GM21447 (cell line): ENCODE data around the gene FAM227B.

Experiments used
- ATAC-seq: cut with Tn5 transposase; IDR thresholded peaks from one replicate; pipeline ENCODE4 v1.9.1; 2021; ENCODE audit not compliant: unreplicated experiment

Gene FAM227B

GRCh38 chr15:49303003-49303402 lies 317.6 kb downstream of the FAM227B start:
- ATAC-seq: no peak

DNA sequence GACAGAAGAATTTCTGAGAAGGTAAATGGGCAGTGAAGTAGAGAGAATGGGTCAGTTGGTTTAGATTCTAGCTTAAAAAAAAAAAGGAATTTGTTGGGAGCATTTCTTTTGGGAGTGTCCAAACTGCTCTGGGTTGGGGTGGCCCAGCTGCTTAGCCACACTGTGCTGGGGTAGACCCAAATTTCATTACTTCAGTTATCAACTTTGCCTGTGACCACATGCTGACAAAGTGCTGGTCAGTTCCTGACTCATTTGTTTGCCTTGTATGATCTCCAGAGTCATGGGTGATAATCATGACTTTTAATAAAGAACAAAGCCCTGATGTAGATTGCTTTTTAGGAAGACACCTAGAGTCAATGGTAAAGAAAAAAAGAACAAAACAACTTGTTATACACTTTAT lies 319.1 kb downstream of the FAM227B start:
- no peak for ATAC-seq

DNA sequence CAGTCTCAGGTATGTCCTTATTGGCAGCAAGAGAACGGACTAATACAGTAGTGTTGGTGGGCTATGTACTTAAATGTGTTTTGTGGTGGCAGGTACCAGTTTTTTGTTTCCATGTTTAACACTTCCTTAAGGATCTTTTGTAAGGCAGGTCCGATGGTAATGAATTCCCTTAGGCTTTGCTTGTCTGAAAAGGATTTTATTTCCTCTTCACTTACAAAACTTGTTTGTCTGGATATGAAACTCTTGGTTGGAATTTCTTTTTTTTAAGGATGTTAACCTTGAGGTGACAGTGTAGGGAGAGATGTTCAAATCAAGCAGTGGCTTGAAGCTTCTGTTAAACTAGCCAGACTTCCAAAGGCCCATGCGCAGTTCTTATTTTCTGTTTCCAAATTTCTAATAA lies 319.8 kb downstream of the FAM227B start:
- ATAC-seq: no peak

DNA sequence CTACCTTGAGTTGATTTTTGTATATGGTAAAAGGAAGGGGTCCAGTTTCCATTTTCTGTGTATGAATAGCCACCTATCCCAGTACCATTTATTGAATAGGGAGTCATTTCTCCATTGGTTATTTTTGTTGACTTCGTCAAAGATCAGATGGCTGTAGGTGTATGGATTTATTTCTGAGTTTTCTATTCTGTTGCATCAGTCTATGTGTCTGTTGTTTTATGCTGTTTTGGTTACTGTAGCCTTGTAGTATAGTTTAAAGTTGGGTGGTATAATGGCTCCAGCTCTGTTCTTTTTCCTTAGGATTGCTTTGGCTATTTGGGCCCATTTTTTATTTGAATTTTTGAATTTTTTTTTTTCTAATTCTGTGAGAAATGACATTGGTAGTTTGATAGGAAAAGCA lies 323.0 kb downstream of the FAM227B start:
- no peak for ATAC-seq

DNA sequence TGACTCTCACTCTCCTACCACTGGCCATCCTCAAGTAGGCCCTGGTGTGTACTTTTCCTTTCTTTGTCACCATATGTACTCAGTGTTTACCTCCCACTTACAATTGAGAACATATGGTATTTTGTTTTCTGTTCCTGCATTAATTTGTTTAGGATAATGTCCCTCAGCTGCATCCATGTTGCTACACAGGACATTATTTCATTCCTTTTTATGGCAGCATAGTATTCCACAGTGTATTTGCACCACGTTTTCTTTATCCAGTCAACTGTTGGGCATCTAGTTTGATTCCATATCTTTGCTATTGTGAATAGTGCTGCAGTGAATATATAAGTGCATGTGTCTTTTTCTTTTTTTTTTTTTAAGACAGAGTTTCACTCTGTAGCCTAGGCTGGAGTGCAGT lies 324.4 kb downstream of the FAM227B start:
- ATAC-seq: no peak

DNA sequence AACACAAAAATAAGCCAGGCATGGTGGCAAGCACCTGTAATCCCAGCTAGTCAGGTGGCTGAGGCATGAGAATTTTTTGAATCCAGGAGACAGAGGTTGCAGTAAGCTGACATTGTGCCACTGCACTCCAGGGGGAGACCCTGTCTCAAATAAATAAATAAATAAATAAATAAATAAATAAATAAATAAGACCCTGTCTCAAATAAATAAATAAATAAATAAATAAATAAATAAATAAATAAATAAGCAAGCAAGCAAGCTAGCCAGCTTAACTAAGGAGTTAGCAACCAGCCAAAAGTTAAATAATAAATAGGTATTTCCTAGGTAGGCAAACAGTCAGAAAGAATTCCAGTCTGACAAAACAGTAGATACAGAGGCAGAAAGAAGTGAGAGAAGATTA lies 326.7 kb downstream of the FAM227B start:
- no peak for ATAC-seq

DNA sequence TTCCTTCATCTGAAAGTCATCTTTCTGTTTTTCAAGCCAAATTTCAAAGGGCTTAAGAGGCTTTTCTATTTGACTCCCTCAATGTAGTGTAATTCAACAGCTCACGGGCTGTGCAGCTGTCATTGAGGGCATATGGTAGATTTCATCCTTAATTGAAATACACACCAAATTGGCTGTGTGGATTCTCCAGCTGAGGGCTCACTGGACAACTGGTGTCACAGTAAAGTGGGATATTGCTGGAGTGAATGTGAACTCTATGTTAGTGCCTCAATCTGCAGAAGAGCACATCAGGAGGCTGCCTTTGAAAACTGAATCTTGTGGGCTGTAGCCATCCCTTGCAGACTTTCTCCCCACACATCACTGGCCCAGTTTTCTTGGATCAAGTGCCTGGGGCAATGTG lies 330.4 kb downstream of the FAM227B start:
- ATAC-seq: no peak

- ATAC-seq: no peak
These were observed 332.2 kb downstream of the FAM227B start for GRCh38 chr15:49288391-49288790.

GRCh38 chr15:49287481-49287880 lies 333.1 kb downstream of the FAM227B start:
- no peak for ATAC-seq

- no peak for ATAC-seq
These were observed 333.8 kb downstream of the FAM227B start for GRCh38 chr15:49286649-49287404.

- ATAC-seq: no peak
These were observed 338.3 kb downstream of the FAM227B start for GRCh38 chr15:49282366-49282765.

DNA sequence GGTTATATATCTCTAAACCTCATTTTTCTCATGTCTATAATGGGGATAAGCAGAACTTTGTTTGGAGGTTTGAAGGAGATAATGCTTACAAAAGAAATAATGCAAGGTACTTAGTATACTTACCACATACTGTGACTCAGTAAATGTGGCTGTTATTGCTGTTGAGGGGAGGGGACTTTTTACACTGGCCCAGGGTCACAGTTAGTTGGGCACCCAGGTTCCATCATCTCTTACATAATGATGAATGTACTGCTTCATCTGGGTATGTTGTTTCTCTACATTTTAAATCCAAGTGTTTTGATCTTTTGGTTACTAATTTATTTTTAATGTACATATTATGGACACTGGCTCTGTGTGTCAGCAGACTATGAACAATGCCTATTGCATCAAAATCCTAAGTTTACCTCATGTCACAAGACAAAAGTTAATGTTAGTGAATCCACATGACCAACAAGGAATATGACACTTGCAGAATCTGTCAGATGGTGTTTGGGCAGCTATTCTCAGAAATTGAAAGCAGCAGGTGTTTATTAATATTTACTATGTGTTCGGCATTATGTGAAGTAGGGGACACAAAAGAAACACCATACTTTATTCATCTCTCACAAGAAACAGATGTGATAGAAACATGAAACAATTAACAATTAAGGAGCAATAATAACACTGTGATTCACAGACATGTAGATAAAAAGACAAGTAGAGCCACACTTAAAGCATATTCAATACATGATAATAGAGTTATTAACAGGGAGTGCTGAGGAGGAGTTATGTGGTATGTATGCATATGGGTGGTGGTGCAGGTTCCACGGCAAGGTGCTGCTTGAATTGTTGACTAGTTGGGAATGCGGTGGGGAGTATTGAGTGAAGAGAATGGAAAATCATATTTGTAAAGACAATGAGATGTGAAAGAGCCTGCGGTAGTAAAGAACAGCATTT lies 340.8 kb downstream of the FAM227B start:
- no peak for ATAC-seq

- no peak for ATAC-seq
These were observed 341.9 kb downstream of the FAM227B start for GRCh38 chr15:49278751-49279150.
